SK-N-SH treated with all-trans-retinoic acid at 6 μM for 48 hours (cell line): Measurements from ENCODE around the gene COG8.

Source experiments
- BACH2 ChIP-seq: fragments of 250-450 bp; sonication (Bioruptor Pico); IDR thresholded peaks from 2 replicates; pipeline ENCODE4 v1.9.0; 2021; ENCODE audit warnings: mild to moderate bottlenecking, borderline replicate concordance
- OSR1 ChIP-seq: fragments of 250-450 bp; sonication (Bioruptor Pico); IDR thresholded peaks from 2 replicates; pipeline ENCODE4 v1.8.0; 2022; ENCODE audit warnings: moderate library complexity, mild to moderate bottlenecking, inconsistent platforms
- PPARA ChIP-seq: fragments of 250-450 bp; sonication (Bioruptor Pico); IDR thresholded peaks from 2 replicates; pipeline ENCODE4 v1.5.0; 2020; ENCODE audit warnings: mild to moderate bottlenecking, borderline replicate concordance
- TF ChIP-seq, protein P1 (sequence below): fragments of 250-450 bp; sonication (Bioruptor Pico); IDR thresholded peaks from 2 replicates; pipeline ENCODE4 v1.8.0; 2020; ENCODE audit warnings: mild to moderate bottlenecking, moderate library complexity, borderline replicate concordance

DNA sequence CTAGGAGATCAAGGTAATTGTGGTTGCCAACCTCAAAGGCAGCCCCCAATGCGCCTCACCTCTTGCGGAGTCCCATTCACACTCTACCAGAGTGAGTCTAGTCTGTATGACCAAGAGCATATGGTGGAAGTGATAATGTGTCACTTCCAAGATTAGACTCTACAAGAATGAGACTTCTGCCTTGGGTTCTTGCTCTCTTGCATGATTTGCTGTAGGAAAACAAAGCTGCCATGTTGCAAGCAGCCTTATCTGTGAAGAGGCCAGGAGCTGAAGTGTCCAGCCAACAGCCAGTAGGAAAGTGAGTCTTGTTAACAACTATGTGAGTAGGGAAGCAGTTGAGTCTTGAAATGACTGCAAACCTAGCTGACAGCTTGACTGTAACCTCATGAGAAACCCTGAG lies 43.1 kb upstream of the COG8 start:
- TF ChIP-seq OSR1 (CRISPR knock-in tag) (no peak), BACH2 (CRISPR knock-in tag) (no peak), PPARA (CRISPR knock-in tag) (no peak)
- TF ChIP-seq, protein P1, sequence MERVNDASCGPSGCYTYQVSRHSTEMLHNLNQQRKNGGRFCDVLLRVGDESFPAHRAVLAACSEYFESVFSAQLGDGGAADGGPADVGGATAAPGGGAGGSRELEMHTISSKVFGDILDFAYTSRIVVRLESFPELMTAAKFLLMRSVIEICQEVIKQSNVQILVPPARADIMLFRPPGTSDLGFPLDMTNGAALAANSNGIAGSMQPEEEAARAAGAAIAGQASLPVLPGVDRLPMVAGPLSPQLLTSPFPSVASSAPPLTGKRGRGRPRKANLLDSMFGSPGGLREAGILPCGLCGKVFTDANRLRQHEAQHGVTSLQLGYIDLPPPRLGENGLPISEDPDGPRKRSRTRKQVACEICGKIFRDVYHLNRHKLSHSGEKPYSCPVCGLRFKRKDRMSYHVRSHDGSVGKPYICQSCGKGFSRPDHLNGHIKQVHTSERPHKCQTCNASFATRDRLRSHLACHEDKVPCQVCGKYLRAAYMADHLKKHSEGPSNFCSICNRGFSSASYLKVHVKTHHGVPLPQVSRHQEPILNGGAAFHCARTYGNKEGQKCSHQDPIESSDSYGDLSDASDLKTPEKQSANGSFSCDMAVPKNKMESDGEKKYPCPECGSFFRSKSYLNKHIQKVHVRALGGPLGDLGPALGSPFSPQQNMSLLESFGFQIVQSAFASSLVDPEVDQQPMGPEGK (CRISPR knock-in tag), result no peak
